Posterior cingulate gyrus (tissue), 11 donors: ENCODE measurements around the gene MXI1.
"Not testable (repeated sequence)": the region's sequence is repeated elsewhere in the genome, so short reads cannot be mapped to it uniquely, and the experiment has no call there.

Experiments used
- DNase-seq, 10 donors: peaks; one replicate each; pipeline versions ENCODE4 v3.0.0 to v3.0.0-alpha.2; 2020 to 2021; ENCODE audit warnings: mixed read lengths in 3 of 10
- intact Hi-C: fragments of 100-400 bp; cut with DNase I; formaldehyde crosslinking; loops from one replicate; pipeline ENCODE4 v1.15.1; 2023

The MXI1 gene

GRCh38 chr10:110226926-110227641 lies 19.7 kb downstream of the MXI1 start:
- DNase-seq, result peak in 9 of 10 donors; percentile 40 to 90 (median 55)
- intact Hi-C loops, result loop anchor here (2.0 to 10.0 kb wide), 4 partner anchors 44 to 222 kb away; partner anchors contain the start of genes ADD3 and SMNDC1

- intact Hi-C loops, result loop anchor here (10.0 kb wide), 1 partner anchor 223 kb away; the partner anchor contains the start of gene ADD3
- DNase-seq, result no peak
Observed at GRCh38 chr10:110228066-110228465, 20.7 kb downstream of the MXI1 start.

DNA sequence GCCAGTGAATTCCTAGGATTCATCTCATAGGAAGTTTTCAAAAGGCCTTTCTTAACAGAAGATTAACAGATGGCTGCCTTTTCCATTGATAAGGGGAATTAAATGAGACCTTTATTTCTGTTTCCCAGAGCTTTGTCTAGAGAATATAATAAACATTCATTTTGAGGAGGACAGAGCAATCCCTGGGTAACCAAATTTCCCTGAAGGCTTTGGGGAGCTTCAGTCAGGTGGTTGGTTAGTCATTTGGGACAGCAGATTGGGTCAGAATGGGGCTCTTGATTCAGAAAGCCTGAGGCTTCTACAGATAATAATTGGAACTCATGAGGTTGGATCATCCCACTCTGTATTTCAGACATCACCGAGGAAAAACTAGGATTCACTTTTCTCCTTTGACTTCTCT lies 21.8 kb downstream of the MXI1 start:
- DNase-seq, result no peak
- intact Hi-C loops, result loop anchor here (10.0 kb wide), 1 partner anchor 224 kb away; the partner anchor contains the start of gene ADD3

DNA sequence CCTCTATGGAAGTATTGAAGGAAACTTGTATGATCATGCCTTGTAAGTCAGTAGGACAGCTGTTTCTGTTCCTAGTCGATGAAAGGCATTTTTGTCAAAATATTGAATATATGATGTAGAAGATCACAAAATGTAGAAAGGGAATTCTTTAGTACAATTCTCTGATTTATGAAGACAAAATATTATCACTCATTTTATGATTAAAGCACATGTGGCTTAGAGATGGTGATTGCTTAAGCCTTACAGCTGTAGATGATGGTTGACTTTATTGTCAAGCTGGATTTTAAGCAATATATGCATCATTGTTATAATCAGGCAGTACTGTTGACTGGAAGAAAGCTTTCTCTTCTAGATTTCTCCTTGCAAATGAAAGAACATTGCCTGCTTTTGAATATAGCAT lies 26.4 kb downstream of the MXI1 start:
- intact Hi-C loops, result no loop called here
- no peak for DNase-seq

DNA sequence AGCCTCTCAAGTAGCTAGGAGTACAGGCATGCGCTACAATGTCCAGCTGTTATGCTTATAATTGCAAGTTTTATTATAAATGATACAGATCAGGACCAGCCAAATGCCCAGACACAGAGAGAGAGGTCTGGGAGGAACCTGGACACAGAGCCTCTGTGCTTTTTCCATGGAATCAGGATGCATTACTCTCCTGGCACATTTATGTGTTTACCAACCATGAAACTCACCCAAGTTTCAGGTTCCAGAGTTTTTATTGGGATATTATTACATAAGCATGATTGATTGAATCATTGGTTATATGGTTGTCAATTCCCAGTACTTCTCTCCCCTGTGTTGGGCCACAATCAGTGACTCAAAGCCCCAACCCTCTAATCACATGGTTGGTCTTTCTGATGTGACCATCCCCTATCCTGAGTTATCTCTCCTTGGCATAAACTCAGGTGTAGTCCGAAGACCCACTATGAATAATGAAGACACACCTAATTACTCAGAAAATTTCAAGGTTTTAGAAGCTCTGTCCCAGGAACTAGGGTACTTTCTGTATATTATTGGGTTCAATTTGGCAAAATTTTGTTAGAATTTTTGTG lies 30.6 kb downstream of the MXI1 start:
- intact Hi-C loops, result no loop called here
- no peak for DNase-seq

DNA sequence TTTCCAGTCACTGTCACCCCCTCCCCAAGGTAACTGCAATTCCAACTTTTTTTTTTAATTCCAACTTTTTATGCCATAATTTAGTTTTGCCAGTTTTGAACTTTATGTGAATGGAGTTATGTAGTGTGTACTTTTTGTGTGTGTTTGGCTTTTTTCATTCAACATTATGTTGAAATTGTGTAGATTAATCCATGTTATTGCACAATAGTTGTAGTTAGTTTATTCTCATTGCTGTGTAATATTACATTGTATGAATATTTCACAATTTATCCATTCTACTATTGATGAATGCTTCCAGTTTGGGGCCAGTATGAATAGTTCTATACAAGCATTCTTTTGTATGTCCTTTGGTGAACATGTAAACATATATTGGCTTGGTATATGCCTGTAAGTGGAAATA lies 32.5 kb downstream of the MXI1 start:
- DNase-seq, result no peak
- intact Hi-C loops, result no loop called here

- DNase-seq, result no peak
- intact Hi-C loops, result no loop called here
Observed at GRCh38 chr10:110241407-110241806, 34.0 kb downstream of the MXI1 start.

DNA sequence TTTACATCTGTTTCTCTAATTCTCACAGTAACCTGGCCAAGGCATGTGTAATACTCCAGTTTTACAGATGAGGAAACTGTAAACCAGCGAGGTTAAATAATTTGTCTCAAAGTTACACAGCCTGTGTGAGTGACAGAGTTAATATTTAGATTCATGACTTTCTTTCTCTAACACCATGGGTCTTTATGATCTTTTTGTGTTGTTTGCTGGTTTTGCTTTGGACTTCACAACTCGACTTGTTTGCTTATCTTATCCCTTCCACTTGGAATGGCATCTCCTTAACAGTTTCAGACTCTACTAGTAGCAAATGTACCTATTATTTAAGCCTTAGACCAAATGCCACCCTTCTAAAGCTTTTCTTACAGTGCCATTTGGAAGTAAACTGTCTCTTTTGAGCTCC lies 34.4 kb downstream of the MXI1 start:
- intact Hi-C loops, result no loop called here
- DNase-seq, result no peak

DNA sequence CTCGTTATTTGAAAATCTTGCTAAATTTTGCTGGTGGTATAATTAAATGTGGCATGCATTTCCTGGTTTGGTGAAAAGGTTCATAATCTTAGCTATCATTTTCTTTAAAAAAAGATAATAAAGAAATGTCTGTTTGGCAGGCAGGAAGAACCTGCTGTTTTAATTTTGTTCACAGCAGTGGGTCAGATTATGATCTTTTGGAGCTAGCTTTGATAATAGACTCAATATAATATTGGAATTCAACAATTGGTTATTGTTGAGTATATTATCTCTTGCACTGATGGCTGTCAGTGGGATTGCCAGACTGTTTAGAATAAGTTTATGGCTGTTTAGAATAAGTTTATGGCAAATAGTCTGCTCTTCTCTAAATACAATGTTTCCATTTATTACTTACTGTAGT lies 35.1 kb downstream of the MXI1 start:
- intact Hi-C loops, result no loop called here
- DNase-seq, result no peak

- DNase-seq, result no peak
- intact Hi-C loops, result no loop called here
Observed at GRCh38 chr10:110244550-110244949, 37.1 kb downstream of the MXI1 start.

DNA sequence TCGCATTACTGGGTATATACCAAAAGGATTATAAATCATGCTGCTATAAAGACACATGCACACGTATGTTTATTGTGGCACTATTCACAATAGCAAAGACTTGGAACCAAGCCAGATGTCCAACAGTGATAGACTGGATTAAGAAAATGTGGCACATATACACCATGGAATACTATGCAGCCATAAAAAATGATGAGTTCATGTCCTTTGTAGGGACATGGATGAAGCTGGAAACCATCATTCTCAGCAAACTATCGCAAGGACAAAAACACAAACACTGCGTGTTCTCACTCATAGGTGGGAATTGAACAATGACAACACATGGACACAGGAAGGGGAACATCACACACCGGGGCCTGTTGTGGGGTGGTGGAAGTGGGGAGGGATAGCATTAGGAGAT lies 40.4 kb downstream of the MXI1 start:
- DNase-seq, intact Hi-C loops: not testable (repeated sequence)

GRCh38 chr10:110249489-110249888 lies 42.1 kb downstream of the MXI1 start:
- DNase-seq, intact Hi-C loops: not testable (repeated sequence)

DNA sequence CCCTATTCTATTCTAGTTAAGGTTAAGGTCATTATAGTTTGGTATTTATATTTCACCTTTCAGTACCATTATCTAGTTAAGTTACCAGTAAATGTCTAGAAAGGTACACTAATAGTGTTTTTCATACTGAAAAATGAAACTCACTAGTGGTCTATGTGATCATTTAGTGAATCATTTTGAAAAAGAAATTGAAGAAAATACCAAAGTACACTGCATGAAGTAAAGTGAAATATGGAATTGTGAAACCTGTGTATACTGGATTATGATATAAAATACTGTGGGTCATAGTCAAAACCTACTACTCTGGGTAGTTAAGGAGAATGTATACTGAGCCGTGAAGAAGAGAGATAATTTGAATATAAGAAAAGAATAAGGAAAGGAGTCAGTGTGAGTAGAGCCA lies 44.0 kb downstream of the MXI1 start:
- intact Hi-C loops, DNase-seq: not testable (repeated sequence)

DNA sequence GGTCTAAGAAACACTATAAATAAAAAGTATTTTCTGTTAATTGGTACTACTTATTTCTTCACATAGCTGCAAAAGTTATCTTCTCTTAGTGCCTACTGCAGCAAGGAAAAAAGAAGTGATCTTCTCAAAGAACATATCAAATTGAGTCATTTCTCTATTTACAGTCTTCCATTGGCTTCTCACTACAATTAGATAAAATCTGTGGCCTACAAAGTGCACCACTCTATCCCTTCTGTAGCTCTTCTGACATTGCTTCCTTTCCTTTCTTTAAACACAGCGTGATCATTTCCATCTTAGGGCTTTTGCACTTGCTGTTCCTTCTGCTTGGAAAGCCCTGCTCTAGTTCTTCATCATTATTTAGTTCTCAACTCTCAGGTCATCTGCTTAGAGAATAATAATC lies 44.7 kb downstream of the MXI1 start:
- DNase-seq, result no peak

DNA sequence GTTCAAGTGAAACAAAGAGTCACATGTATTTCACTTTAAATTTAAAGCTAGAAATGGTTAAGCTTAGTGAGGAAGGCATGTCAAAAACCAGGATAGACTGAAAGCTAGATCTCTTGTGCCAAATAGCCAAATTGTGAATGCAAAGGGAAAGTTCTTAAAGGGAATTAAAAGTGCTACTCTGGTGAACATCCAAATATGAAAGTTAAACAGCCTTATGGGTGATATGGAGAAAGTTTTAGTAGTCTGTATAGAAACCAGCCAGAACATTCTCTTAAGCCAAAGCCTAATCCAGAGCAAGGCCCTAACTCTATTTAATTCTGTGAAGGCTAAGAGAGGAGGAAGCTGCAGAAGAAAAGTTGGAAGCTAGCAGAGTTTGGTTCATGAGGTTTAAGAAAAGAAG lies 47.1 kb downstream of the MXI1 start:
- intact Hi-C loops, result no loop called here
- DNase-seq, result no peak

More for the DNA sequence above, 44.7 kb downstream of the MXI1 start:
- intact Hi-C loops, result no loop called here

GRCh38 chr10:110258542-110258941 lies 51.1 kb downstream of the MXI1 start:
- intact Hi-C loops, result no loop called here
- no peak for DNase-seq

DNA sequence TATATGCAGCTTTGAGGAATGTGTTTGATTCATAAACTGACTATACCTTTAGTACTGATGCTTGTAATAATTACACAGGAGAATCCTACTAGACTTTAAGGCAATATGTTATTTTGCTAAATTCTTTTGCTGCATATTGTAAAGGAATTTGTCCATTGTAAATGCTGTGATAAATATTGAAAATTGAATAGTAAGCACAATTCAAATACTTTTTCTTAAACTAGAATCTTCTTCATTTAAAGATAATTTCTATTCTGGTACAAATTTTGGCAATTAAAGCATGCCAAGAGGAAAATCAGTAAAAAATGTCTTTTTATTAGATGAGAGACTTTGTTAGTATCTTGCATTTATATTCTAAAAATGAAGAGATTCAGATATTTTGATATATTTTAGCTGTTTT lies 51.9 kb downstream of the MXI1 start:
- intact Hi-C loops, result no loop called here
- no peak for DNase-seq

- DNase-seq, result no peak
- intact Hi-C loops, result no loop called here
Observed at GRCh38 chr10:110260746-110261477, 53.5 kb downstream of the MXI1 start.

DNA sequence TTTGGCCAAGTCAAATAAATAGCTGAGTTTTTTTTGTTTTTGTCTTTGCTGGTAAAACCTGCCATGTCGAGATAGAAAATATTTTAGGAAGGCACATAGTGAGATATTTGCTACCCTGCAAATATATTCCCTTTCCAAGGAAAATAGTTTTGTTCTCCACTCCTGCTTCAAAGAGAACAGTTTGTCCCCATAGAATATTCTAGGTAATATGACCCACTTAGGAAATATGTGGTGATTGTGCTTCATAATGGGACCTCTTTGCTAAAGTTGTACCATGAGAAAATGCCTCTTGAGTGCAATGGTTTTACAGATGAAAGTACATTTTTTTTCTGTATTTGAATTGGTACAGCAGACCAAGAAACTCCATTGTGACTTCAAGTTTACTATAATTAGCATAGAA lies 55.8 kb downstream of the MXI1 start:
- intact Hi-C loops, result no loop called here
- DNase-seq, result no peak

- intact Hi-C loops, result no loop called here
- DNase-seq, result no peak
Observed at GRCh38 chr10:110265573-110266193, 58.3 kb downstream of the MXI1 start.

- no peak for DNase-seq
- intact Hi-C loops, result no loop called here
Observed at GRCh38 chr10:110267276-110267675, 59.9 kb downstream of the MXI1 start.
